K562 (cell line): ENCODE measurements around the gene GNAQ. TPM values are rescaled to one million over a fixed set of nuclear protein-coding genes. Genes with fewer than 3 reads are reported as not detected.

Experiments used
- ATF1 ChIP-seq, 2 experiments: fragments of 450-650 bp in 1 of 2; IDR thresholded peaks; 2 replicates each; pipeline ENCODE4 v1.6.1; 2016; ENCODE audit warnings: missing compliant biosample characterization in 1 of 2, missing genetic modification characterization in 1 of 2
- BRF1 ChIP-seq: IDR thresholded peaks from 3 replicates; pipeline ENCODE4 v1.6.1; 2011; ENCODE audit warnings: borderline replicate concordance, mild to moderate bottlenecking; ENCODE audit not compliant: insufficient read length; ENCODE audit errors: extremely low read depth
- CBX5 ChIP-seq: IDR thresholded peaks from 2 replicates; pipeline ENCODE4 v1.6.1; 2014; ENCODE audit warnings: low read depth, borderline replicate concordance
- FOXP1 ChIP-seq: sonication (generic); formaldehyde crosslinking; IDR thresholded peaks from 2 replicates; pipeline ENCODE4 v1.8.0; 2022; ENCODE audit warnings: mild to moderate bottlenecking, missing genetic modification reagents
- HDAC3 ChIP-seq: fragments of 450-650 bp; IDR thresholded peaks from 2 replicates; pipeline ENCODE4 v1.6.1; 2018; ENCODE audit warnings: borderline replicate concordance, mild to moderate bottlenecking, moderate library complexity; ENCODE audit not compliant: partially characterized antibody
- HES1 ChIP-seq: fragments of 450-650 bp; IDR thresholded peaks from 2 replicates; pipeline ENCODE4 v1.6.1; 2016; ENCODE audit warnings: low read depth, mild to moderate bottlenecking, moderate library complexity
- NRF1 ChIP-seq, 2 experiments: fragments of 450-650 bp; IDR thresholded peaks in 1 of 2; conservative IDR thresholded peaks in 1 of 2; 2 replicates each; pipeline ENCODE4 v1.6.1; 2014; ENCODE audit warnings: mild to moderate bottlenecking in 2 of 2
- POLR3A ChIP-seq: IDR thresholded peaks from 2 replicates; pipeline ENCODE4 v1.6.1; 2011; ENCODE audit warnings: borderline replicate concordance, mild to moderate bottlenecking, moderate library complexity; ENCODE audit not compliant: insufficient read length, insufficient read depth; ENCODE audit errors: extremely low read depth
- RB1 ChIP-seq: fragments of 450-650 bp; IDR thresholded peaks from 2 replicates; pipeline ENCODE4 v1.6.1; 2017; ENCODE audit warnings: low read depth, mild to moderate bottlenecking
- RBBP5 ChIP-seq: fragments of 200-600 bp; sonication (generic); IDR thresholded peaks from 2 replicates; pipeline ENCODE4 v1.6.1; 2012; ENCODE audit warnings: borderline replicate concordance, mild to moderate bottlenecking, low read length, control low read depth, inconsistent platforms; ENCODE audit not compliant: insufficient read depth, poor library complexity, severe bottlenecking
- RBM14 ChIP-seq: fragments of 200-400 bp; formaldehyde crosslinking; IDR thresholded peaks from 2 replicates; pipeline ENCODE4 v1.6.1; 2018; ENCODE audit warnings: low read depth, mild to moderate bottlenecking, low read length, moderate library complexity, borderline replicate concordance; ENCODE audit not compliant: insufficient read depth
- SETDB1 ChIP-seq: IDR thresholded peaks from one replicate; pipeline ENCODE4 v1.6.1; 2012; ENCODE audit warnings: low read length, control low read depth, inconsistent platforms
- SIN3B ChIP-seq: fragments of 450-650 bp; IDR thresholded peaks from 2 replicates; pipeline ENCODE4 v1.6.1; 2017; ENCODE audit warnings: low read depth, mild to moderate bottlenecking, moderate library complexity
- SMARCA5 ChIP-seq: fragments of 450-650 bp; IDR thresholded peaks from 2 replicates; pipeline ENCODE4 v1.6.1; 2016
- SUPT5H ChIP-seq: fragments of 450-650 bp; IDR thresholded peaks from 2 replicates; pipeline ENCODE4 v1.6.1; 2016
- TAF15 ChIP-seq: fragments of 200-400 bp; formaldehyde crosslinking; IDR thresholded peaks from 2 replicates; pipeline ENCODE4 v1.6.1; 2017; ENCODE audit warnings: mild to moderate bottlenecking, low read depth, low read length, moderate library complexity
- TCF7 ChIP-seq: sonication (generic); IDR thresholded peaks from 2 replicates; pipeline ENCODE4 v1.6.1; 2016; ENCODE audit warnings: antibody characterized with exemption, borderline replicate concordance
- ZC3H8 ChIP-seq: fragments of 450-650 bp; IDR thresholded peaks from 2 replicates; pipeline ENCODE4 v1.6.1; 2017
- ZNF707 ChIP-seq: fragments of 250-450 bp; sonication (Bioruptor Pico); conservative IDR thresholded peaks from 2 replicates; pipeline ENCODE4 v1.8.0; 2022; ENCODE audit warnings: inconsistent platforms, mild to moderate bottlenecking, moderate library complexity
- ZNF778 ChIP-seq: fragments of 450-650 bp; formaldehyde crosslinking; IDR thresholded peaks from 2 replicates; pipeline ENCODE4 v1.4.0; 2020; ENCODE audit warnings: mild to moderate bottlenecking, moderate library complexity
- ZNF785 ChIP-seq: fragments of 250-450 bp; sonication (Bioruptor Pico); IDR thresholded peaks from 2 replicates; pipeline ENCODE4 v1.4.0; 2020; ENCODE audit warnings: mild to moderate bottlenecking
- polyA plus RNA-seq, 8 experiments: library from polyadenylated mRNA; depleted of rRNA in 4 of 8; stranded (reverse) in 5 of 8; unstranded in 3 of 8; fragments of >200 nt; fragmentation: Nextera tagmentation in 2 of 8; fragmentation: Illumina TruSeq in 1 of 8; extraction: Ambion mirVana in 2 of 8; extraction: Trizol in 1 of 8; gene quantifications; 2 replicates each; pipeline versions ENCODE4 v1.2.1 to v1.2.3, GENCODE V29; 2011 to 2014; ENCODE audit warnings: inconsistent platforms in 1 of 8, missing spikeins in 1 of 8
- total RNA-seq, 7 experiments: library from RNA; depleted of rRNA in 6 of 7; stranded (reverse); fragments of >200 nt in 6 of 7; fragmentation: Illumina TruSeq in 2 of 7; extraction: Trizol in 2 of 7; gene quantifications; 2 replicates each; pipeline versions ENCODE4 v1.2.1 to v1.2.3, GENCODE V29; 2011 to 2021; ENCODE audit warnings: low replicate concordance in 1 of 7
- TF ChIP-seq, protein P1 (sequence below): fragments of 450-650 bp; IDR thresholded peaks from 2 replicates; pipeline ENCODE4 v1.6.1; 2017; ENCODE audit warnings: antibody characterized with exemption, mild to moderate bottlenecking
- TF ChIP-seq, protein P2 (sequence below): IDR thresholded peaks from 2 replicates; pipeline ENCODE4 v1.6.1; 2012; ENCODE audit warnings: low read depth, low read length, improper control_type of control experiment, borderline replicate concordance

Gene GNAQ
- total and polyA plus RNA-seq, 9 of the 15 experiments (the other 6 are each of a cell fraction or from before 2014, with no cell fraction given), result 4.8 to 27.9 (median 17.5) TPM

GRCh38 chr9:77827104-77827784 lies 204.4 kb downstream of the GNAQ start (continued):
- no peak for TF ChIP-seq ZNF785 (CRISPR knock-in tag)
- TF ChIP-seq ZNF778 (CRISPR knock-in tag), result no peak
- no peak for TF ChIP-seq POLR3A
- TF ChIP-seq RBBP5, result no peak
- TF ChIP-seq ATF1 (CRISPR knock-in tag; IDR thresholded peaks at IDR 0.05), result no peak
- TF ChIP-seq ATF1 (tag; IDR thresholded peaks at IDR 0.05), result peak; percentile 24; the same call in 1 of the 2 replicates
- no peak for TF ChIP-seq SMARCA5
- TF ChIP-seq TAF15, result no peak
- no peak for TF ChIP-seq SETDB1
- TF ChIP-seq FOXP1 (CRISPR knock-in tag), result no peak
- TF ChIP-seq NRF1 (conservative IDR thresholded peaks at IDR 0.05 in 1 of 2, IDR thresholded peaks at IDR 0.05 in 1 of 2), result peak; percentile 66 to 74
- TF ChIP-seq ZC3H8, result no peak
- no peak for TF ChIP-seq BRF1
- TF ChIP-seq, protein P1, sequence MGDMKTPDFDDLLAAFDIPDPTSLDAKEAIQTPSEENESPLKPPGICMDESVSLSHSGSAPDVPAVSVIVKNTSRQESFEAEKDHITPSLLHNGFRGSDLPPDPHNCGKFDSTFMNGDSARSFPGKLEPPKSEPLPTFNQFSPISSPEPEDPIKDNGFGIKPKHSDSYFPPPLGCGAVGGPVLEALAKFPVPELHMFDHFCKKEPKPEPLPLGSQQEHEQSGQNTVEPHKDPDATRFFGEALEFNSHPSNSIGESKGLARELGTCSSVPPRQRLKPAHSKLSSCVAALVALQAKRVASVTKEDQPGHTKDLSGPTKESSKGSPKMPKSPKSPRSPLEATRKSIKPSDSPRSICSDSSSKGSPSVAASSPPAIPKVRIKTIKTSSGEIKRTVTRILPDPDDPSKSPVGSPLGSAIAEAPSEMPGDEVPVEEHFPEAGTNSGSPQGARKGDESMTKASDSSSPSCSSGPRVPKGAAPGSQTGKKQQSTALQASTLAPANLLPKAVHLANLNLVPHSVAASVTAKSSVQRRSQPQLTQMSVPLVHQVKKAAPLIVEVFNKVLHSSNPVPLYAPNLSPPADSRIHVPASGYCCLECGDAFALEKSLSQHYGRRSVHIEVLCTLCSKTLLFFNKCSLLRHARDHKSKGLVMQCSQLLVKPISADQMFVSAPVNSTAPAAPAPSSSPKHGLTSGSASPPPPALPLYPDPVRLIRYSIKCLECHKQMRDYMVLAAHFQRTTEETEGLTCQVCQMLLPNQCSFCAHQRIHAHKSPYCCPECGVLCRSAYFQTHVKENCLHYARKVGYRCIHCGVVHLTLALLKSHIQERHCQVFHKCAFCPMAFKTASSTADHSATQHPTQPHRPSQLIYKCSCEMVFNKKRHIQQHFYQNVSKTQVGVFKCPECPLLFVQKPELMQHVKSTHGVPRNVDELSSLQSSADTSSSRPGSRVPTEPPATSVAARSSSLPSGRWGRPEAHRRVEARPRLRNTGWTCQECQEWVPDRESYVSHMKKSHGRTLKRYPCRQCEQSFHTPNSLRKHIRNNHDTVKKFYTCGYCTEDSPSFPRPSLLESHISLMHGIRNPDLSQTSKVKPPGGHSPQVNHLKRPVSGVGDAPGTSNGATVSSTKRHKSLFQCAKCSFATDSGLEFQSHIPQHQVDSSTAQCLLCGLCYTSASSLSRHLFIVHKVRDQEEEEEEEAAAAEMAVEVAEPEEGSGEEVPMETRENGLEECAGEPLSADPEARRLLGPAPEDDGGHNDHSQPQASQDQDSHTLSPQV, result peak; percentile 26; the same call in 1 of the 2 replicates
- peak; percentile 92 for TF ChIP-seq HDAC3
- TF ChIP-seq ZNF707 (CRISPR knock-in tag), result no peak
- TF ChIP-seq HES1, result no peak
- TF ChIP-seq SUPT5H, result no peak
- TF ChIP-seq TCF7, result peak; percentile 76; the same call in 1 of the 2 replicates
- no peak for TF ChIP-seq SIN3B
- no peak for TF ChIP-seq RBM14
- TF ChIP-seq, protein P2, sequence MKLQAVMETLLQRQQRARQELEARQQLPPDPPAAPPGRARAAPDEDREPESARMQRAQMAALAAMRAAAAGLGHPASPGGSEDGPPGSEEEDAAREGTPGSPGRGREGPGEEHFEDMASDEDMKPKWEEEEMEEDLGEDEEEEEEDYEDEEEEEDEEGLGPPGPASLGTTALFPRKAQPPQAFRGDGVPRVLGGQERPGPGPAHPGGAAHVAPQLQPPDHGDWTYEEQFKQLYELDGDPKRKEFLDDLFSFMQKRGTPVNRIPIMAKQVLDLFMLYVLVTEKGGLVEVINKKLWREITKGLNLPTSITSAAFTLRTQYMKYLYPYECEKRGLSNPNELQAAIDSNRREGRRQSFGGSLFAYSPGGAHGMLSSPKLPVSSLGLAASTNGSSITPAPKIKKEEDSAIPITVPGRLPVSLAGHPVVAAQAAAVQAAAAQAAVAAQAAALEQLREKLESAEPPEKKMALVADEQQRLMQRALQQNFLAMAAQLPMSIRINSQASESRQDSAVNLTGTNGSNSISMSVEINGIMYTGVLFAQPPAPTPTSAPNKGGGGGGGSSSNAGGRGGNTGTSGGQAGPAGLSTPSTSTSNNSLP, result peak; percentile 88; the same call in 1 of the 2 replicates
- TF ChIP-seq CBX5, result no peak
- TF ChIP-seq RB1, result no peak
